Liver (tissue), 2 donors: ENCODE data around the gene JMJD4.

Experiments
- CTCF ChIP-seq: fragments of 150-350 bp; IDR thresholded peaks from 2 replicates; pipeline ENCODE4 v1.5.1; 2017; ENCODE audit warnings: improper control_type of control experiment, low read depth, low read length; ENCODE audit not compliant: missing input control
- MAX ChIP-seq: IDR thresholded peaks from 2 replicates; pipeline ENCODE4 v1.6.1; 2016; ENCODE audit warnings: antibody characterized with exemption
- donor health status: healthy.

- TF ChIP-seq CTCF (no peak), MAX (no peak)
These were observed 25.7 kb downstream of the JMJD4 start for GRCh38 chr1:227709451-227709850.
